ENCODE data around the gene INPP5A.
A peak's percentile ranks its signal among the peaks of the same experiment; 100 is the strongest.

INPP5A gene

GRCh38 chr10:132616170-132616995, 78.8 kb downstream of the INPP5A start:
- DNase-seq, result peak; percentile 31

GRCh38 chr10:132616996-132617736, 79.6 kb downstream of the INPP5A start:
- DNase-seq, result no peak

GRCh38 chr10:132617737-132618052, 80.1 kb downstream of the INPP5A start:
- DNase-seq, result no peak

GRCh38 chr10:132618158-132618919, 80.8 kb downstream of the INPP5A start:
- no peak for DNase-seq

GRCh38 chr10:132619927-132620326, 82.3 kb downstream of the INPP5A start:
- DNase-seq, result no peak

- no peak for DNase-seq
These were observed 86.7 kb downstream of the INPP5A start for GRCh38 chr10:132624061-132624846.

GRCh38 chr10:132624847-132625471, 87.4 kb downstream of the INPP5A start:
- DNase-seq, result no peak

GRCh38 chr10:132626019-132626760, 88.6 kb downstream of the INPP5A start:
- no peak for DNase-seq

GRCh38 chr10:132626761-132627665, 89.4 kb downstream of the INPP5A start:
- no peak for DNase-seq

GRCh38 chr10:132627666-132628531, 90.3 kb downstream of the INPP5A start:
- DNase-seq, result no peak

- no peak for DNase-seq
These were observed 91.6 kb downstream of the INPP5A start for GRCh38 chr10:132628966-132629900.

GRCh38 chr10:132630156-132630555, 92.6 kb downstream of the INPP5A start:
- DNase-seq, result no peak

GRCh38 chr10:132630666-132631337, 93.2 kb downstream of the INPP5A start:
- no peak for DNase-seq

- DNase-seq, result no peak
These were observed 93.8 kb downstream of the INPP5A start for GRCh38 chr10:132631338-132631735.

- DNase-seq, result no peak
These were observed 94.5 kb downstream of the INPP5A start for GRCh38 chr10:132632091-132632561.

- no peak for DNase-seq
These were observed 95.5 kb downstream of the INPP5A start for GRCh38 chr10:132632851-132633684.
